HEK293 (cell line): Measurements from ENCODE around the gene LRRC7.
A peak's percentile ranks its signal among the peaks of the same experiment; 100 is the strongest.

ENCODE experiments used
- CTCF ChIA-PET: fragments of 350-600 bp; formaldehyde crosslinking; extraction: SDS; loops from one replicate; lab custom pipeline; 2021; ENCODE audit warnings: antibody characterized with exemption; lab: Yijun Ruan, JAX
- POLR2A ChIA-PET: fragments of 300-600 bp; formaldehyde crosslinking; extraction: SDS; loops from one replicate; lab custom pipeline; 2020; ENCODE audit warnings: antibody characterized with exemption, inconsistent platforms; lab: Yijun Ruan, JAX
- H3K27ac ChIP-seq: fragments of 200-500 bp; sonication (Bioruptor generic); 2 replicates; pipeline ENCODE4 v1.5.1; 2014; ENCODE audit warnings: low read depth, low read length, control low read depth, inconsistent platforms; ENCODE audit errors: extremely low read depth
- H3K36me3 ChIP-seq, 2 experiments: fragments of 200-500 bp in 1 of 2; sonication (Bioruptor generic) in 1 of 2; 1 replicate in 1 of 2; 2 replicates in 1 of 2; pipeline ENCODE4 v1.5.1; 2014 to 2017; ENCODE audit warnings: inconsistent platforms in 2 of 2, low read length in 2 of 2; ENCODE audit not compliant: control insufficient read depth in 2 of 2, insufficient read depth in 1 of 2
- H3K4me1 ChIP-seq: fragments of 200-500 bp; sonication (Bioruptor generic); 2 replicates; pipeline ENCODE4 v1.5.1; 2014; ENCODE audit warnings: mild to moderate bottlenecking, low read length, inconsistent platforms; ENCODE audit not compliant: control insufficient read depth, insufficient read depth
- H3K4me3 ChIP-seq: 2 replicates; pipeline ENCODE4 v1.5.1; 2011; ENCODE audit warnings: low read depth, mild to moderate bottlenecking, control low read depth, low read length, moderate library complexity
- H3K9me3 ChIP-seq: fragments of 200-500 bp; sonication (Bioruptor generic); 2 replicates; pipeline ENCODE4 v1.5.1; 2014; ENCODE audit warnings: low read depth, low read length, inconsistent platforms; ENCODE audit not compliant: control insufficient read depth, insufficient read depth
- SALL2 ChIP-seq: fragments of 450-650 bp; formaldehyde crosslinking; IDR thresholded peaks from 2 replicates; pipeline ENCODE4 v1.5.0; 2017; ENCODE audit warnings: missing biosample characterization, mild to moderate bottlenecking, missing genetic modification characterization, borderline replicate concordance
- ZEB2 ChIP-seq: fragments of 450-650 bp; formaldehyde crosslinking; IDR thresholded peaks from 2 replicates; pipeline ENCODE4 v1.5.1; 2016; ENCODE audit warnings: missing biosample characterization, missing genetic modification characterization
- ZNF146 ChIP-seq: fragments of 450-650 bp; formaldehyde crosslinking; IDR thresholded peaks from 2 replicates; pipeline ENCODE4 v1.5.1; 2016; ENCODE audit warnings: missing biosample characterization, missing genetic modification characterization
- ZNF16 ChIP-seq: fragments of 450-650 bp; formaldehyde crosslinking; IDR thresholded peaks from 2 replicates; pipeline ENCODE4 v1.5.1; 2016; ENCODE audit warnings: low read depth, missing biosample characterization, missing genetic modification characterization
- ZNF266 ChIP-seq: fragments of 450-650 bp; formaldehyde crosslinking; IDR thresholded peaks from 2 replicates; pipeline ENCODE4 v1.5.1; 2016; ENCODE audit warnings: missing biosample characterization, missing genetic modification characterization, low read depth
- ZNF404 ChIP-seq: fragments of 450-650 bp; formaldehyde crosslinking; IDR thresholded peaks from 2 replicates; pipeline ENCODE4 v1.5.1; 2017; ENCODE audit warnings: missing biosample characterization, missing genetic modification characterization
- ZNF423 ChIP-seq: fragments of 450-650 bp; formaldehyde crosslinking; IDR thresholded peaks from 2 replicates; pipeline ENCODE4 v1.5.1; 2016; ENCODE audit warnings: missing biosample characterization, missing genetic modification characterization
- ZNF664 ChIP-seq: fragments of 450-650 bp; formaldehyde crosslinking; IDR thresholded peaks from 2 replicates; pipeline ENCODE4 v1.5.1; 2016; ENCODE audit warnings: missing biosample characterization, missing genetic modification characterization
- TF ChIP-seq, protein P1 (sequence below): fragments of 450-650 bp; formaldehyde crosslinking; IDR thresholded peaks from 2 replicates; pipeline ENCODE4 v1.5.1; 2017; ENCODE audit warnings: missing biosample characterization, missing genetic modification characterization
- TF ChIP-seq, protein P2 (sequence below): fragments of 450-650 bp; formaldehyde crosslinking; IDR thresholded peaks from 2 replicates; pipeline ENCODE4 v1.5.1; 2016; ENCODE audit warnings: missing biosample characterization, missing genetic modification characterization
- TF ChIP-seq, protein P3 (sequence below): fragments of 450-650 bp; formaldehyde crosslinking; IDR thresholded peaks from 2 replicates; pipeline ENCODE4 v1.5.1; 2016; ENCODE audit warnings: missing biosample characterization, missing genetic modification characterization
- TF ChIP-seq, protein P4 (sequence below): fragments of 450-650 bp; formaldehyde crosslinking; IDR thresholded peaks from 2 replicates; pipeline ENCODE4 v1.5.1; 2016; ENCODE audit warnings: missing biosample characterization, missing genetic modification characterization
- TF ChIP-seq, protein P5 (sequence below): fragments of 450-650 bp; formaldehyde crosslinking; IDR thresholded peaks from 2 replicates; pipeline ENCODE4 v1.5.1; 2016; ENCODE audit warnings: missing biosample characterization, missing genetic modification characterization
- TF ChIP-seq, protein P6 (sequence below): fragments of 450-650 bp; formaldehyde crosslinking; IDR thresholded peaks from 2 replicates; pipeline ENCODE4 v1.5.1; 2016; ENCODE audit warnings: missing biosample characterization, missing genetic modification characterization

LRRC7 gene

DNA sequence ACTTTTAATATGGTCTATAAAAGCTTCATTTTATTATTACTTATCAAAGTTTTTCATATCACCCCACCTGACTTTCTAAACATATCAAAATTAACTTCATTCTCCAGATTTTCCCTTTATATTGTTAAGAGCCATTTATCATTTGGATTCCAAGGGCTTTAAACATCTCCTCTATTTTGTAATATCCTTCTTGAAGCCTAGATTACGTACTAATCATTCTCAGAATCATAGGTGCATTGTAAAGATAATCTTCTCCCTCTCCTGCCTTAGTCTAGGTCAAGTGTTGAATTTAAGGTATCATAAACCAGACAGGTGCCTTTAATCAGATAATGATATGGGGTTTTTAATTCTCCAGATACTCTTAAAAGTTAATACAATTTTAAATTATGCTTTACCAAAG is 509.3 kb downstream of the LRRC7 start:
- Histone ChIP-seq H3K27ac (no peak overlapping the region), H3K36me3 (no peaks in the 10 kb centered on the region), H3K4me3 (no peak overlapping the region), H3K9me3 (no peaks in the 10 kb centered on the region), H3K4me1 (peaks cover 4% of the 10 kb centered on the region)
- TF ChIP-seq ZNF423 (tag by site-specific recombination) (no peak), ZNF266 (no peak), ZNF16 (tag by site-specific recombination) (no peak), ZNF664 (no peak), ZNF404 (tag by site-specific recombination) (no peak), SALL2 (tag by site-specific recombination) (no peak), ZEB2 (tag by site-specific recombination) (no peak)
- TF ChIP-seq, protein P1, sequence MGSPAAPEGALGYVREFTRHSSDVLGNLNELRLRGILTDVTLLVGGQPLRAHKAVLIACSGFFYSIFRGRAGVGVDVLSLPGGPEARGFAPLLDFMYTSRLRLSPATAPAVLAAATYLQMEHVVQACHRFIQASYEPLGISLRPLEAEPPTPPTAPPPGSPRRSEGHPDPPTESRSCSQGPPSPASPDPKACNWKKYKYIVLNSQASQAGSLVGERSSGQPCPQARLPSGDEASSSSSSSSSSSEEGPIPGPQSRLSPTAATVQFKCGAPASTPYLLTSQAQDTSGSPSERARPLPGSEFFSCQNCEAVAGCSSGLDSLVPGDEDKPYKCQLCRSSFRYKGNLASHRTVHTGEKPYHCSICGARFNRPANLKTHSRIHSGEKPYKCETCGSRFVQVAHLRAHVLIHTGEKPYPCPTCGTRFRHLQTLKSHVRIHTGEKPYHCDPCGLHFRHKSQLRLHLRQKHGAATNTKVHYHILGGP (tag by site-specific recombination), result no peak
- TF ChIP-seq, protein P2, sequence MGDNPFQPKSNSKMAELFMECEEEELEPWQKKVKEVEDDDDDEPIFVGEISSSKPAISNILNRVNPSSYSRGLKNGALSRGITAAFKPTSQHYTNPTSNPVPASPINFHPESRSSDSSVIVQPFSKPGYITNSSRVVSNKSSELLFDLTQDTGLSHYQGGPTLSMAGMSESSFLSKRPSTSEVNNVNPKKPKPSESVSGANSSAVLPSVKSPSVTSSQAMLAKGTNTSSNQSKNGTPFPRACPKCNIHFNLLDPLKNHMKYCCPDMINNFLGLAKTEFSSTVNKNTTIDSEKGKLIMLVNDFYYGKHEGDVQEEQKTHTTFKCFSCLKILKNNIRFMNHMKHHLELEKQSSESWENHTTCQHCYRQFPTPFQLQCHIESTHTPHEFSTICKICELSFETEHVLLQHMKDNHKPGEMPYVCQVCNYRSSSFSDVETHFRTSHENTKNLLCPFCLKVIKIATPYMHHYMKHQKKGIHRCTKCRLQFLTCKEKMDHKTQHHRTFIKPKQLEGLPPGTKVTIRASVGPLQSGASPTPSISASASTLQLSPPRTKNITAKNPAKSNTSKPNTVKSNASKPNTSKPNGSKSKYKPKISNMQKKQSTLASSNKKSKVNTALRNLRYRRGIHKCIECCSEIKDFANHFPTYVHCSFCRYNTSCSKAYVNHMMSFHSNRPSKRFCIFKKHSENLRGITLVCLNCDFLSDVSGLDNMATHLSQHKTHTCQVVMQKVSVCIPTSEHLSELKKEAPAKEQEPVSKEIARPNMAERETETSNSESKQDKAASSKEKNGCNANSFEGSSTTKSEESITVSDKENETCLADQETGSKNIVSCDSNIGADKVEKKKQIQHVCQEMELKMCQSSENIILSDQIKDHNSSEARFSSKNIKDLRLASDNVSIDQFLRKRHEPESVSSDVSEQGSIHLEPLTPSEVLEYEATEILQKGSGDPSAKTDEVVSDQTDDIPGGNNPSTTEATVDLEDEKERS, result no peak
- TF ChIP-seq, protein P3, sequence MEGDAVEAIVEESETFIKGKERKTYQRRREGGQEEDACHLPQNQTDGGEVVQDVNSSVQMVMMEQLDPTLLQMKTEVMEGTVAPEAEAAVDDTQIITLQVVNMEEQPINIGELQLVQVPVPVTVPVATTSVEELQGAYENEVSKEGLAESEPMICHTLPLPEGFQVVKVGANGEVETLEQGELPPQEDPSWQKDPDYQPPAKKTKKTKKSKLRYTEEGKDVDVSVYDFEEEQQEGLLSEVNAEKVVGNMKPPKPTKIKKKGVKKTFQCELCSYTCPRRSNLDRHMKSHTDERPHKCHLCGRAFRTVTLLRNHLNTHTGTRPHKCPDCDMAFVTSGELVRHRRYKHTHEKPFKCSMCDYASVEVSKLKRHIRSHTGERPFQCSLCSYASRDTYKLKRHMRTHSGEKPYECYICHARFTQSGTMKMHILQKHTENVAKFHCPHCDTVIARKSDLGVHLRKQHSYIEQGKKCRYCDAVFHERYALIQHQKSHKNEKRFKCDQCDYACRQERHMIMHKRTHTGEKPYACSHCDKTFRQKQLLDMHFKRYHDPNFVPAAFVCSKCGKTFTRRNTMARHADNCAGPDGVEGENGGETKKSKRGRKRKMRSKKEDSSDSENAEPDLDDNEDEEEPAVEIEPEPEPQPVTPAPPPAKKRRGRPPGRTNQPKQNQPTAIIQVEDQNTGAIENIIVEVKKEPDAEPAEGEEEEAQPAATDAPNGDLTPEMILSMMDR (tag by site-specific recombination), result no peak
- TF ChIP-seq, protein P4, sequence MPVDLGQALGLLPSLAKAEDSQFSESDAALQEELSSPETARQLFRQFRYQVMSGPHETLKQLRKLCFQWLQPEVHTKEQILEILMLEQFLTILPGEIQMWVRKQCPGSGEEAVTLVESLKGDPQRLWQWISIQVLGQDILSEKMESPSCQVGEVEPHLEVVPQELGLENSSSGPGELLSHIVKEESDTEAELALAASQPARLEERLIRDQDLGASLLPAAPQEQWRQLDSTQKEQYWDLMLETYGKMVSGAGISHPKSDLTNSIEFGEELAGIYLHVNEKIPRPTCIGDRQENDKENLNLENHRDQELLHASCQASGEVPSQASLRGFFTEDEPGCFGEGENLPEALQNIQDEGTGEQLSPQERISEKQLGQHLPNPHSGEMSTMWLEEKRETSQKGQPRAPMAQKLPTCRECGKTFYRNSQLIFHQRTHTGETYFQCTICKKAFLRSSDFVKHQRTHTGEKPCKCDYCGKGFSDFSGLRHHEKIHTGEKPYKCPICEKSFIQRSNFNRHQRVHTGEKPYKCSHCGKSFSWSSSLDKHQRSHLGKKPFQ (tag by site-specific recombination), result no peak
- TF ChIP-seq, protein P5, sequence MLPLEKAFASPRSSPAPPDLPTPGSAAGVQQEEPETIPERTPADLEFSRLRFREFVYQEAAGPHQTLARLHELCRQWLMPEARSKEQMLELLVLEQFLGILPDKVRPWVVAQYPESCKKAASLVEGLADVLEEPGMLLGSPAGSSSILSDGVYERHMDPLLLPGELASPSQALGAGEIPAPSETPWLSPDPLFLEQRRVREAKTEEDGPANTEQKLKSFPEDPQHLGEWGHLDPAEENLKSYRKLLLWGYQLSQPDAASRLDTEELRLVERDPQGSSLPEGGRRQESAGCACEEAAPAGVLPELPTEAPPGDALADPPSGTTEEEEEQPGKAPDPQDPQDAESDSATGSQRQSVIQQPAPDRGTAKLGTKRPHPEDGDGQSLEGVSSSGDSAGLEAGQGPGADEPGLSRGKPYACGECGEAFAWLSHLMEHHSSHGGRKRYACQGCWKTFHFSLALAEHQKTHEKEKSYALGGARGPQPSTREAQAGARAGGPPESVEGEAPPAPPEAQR (tag by site-specific recombination), result no peak
- CTCF ChIA-PET, result no interaction called here
- POLR2A ChIA-PET, result no interaction called here

DNA sequence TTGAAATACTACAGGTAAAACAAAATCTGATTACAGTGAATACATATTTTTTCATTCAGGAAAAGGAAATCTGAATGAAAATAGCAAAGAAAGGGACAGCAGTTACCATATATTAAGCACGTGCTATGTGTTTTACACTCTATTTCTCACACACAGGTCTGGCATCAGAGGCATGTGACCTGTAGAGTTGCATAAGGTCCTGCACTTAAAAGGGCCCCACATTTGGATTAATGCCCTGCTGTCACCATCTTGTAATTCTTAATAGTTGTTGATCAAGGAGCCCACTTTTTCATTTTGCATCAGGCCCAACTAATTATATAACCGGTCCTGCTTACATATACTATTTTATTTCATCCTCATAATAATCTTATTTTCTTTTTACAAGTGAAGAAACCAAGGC is 511.8 kb downstream of the LRRC7 start:
- H3K27ac ChIP-seq, result no peak overlapping the region
- no peak overlapping the region for H3K4me3 ChIP-seq
- no peaks in the 10 kb centered on the region for H3K9me3 ChIP-seq
- ChIA-PET CTCF (no interaction called here), POLR2A (no interaction called here)
- H3K4me1 ChIP-seq, result no peaks in the 10 kb centered on the region
- no peaks in the 10 kb centered on the region for H3K36me3 ChIP-seq
- TF ChIP-seq, protein P6, sequence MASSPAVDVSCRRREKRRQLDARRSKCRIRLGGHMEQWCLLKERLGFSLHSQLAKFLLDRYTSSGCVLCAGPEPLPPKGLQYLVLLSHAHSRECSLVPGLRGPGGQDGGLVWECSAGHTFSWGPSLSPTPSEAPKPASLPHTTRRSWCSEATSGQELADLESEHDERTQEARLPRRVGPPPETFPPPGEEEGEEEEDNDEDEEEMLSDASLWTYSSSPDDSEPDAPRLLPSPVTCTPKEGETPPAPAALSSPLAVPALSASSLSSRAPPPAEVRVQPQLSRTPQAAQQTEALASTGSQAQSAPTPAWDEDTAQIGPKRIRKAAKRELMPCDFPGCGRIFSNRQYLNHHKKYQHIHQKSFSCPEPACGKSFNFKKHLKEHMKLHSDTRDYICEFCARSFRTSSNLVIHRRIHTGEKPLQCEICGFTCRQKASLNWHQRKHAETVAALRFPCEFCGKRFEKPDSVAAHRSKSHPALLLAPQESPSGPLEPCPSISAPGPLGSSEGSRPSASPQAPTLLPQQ (tag by site-specific recombination), result peak; percentile 60; the same call in 1 of the 2 replicates
- no peak for TF ChIP-seq ZNF146 (tag by site-specific recombination)
